Upper lobe of right lung (tissue), 1 donor: ENCODE data around the gene MIF4GD. TPM values are rescaled to one million over a fixed set of nuclear protein-coding genes. Genes with fewer than 3 reads are reported as not detected.

Experiments
- ATAC-seq: fragments of 200-7000 bp; cut with Tn5 transposase; one replicate; pipeline ENCODE4 v1.9.1; 2020; ENCODE audit warnings: mild to moderate bottlenecking, moderate library complexity
- DNase-seq: peaks from one replicate; pipeline ENCODE4 v3.0.0-alpha.2; 2020
- H3K27ac ChIP-seq: fragments of 200-600 bp; one replicate; pipeline ENCODE4 v1.8.0; 2022
- H3K27me3 ChIP-seq: fragments of 200-600 bp; one replicate; pipeline ENCODE4 v1.8.0; 2022; ENCODE audit warnings: mild to moderate bottlenecking
- H3K36me3 ChIP-seq: fragments of 200-600 bp; one replicate; pipeline ENCODE4 v1.8.0; 2022
- H3K4me1 ChIP-seq: fragments of 200-600 bp; one replicate; pipeline ENCODE4 v1.8.0; 2022
- H3K4me3 ChIP-seq: fragments of 200-600 bp; one replicate; pipeline ENCODE4 v1.8.0; 2022; ENCODE audit warnings: mild to moderate bottlenecking
- H3K9me3 ChIP-seq: fragments of 200-600 bp; one replicate; pipeline ENCODE4 v1.8.0; 2022
- intact Hi-C: fragments of 100-400 bp; cut with DNase I; formaldehyde crosslinking; loops from one replicate; pipeline ENCODE4 v1.11.0; 2022
- total RNA-seq: library from RNA; stranded (reverse); fragmentation: NEBNext Ultra II Directional; extraction: Animal tissue kit (Norgen Biotek cat#: 25700); gene quantifications from one replicate; pipeline ENCODE4 v1.2.1, GENCODE V29; 2021
- TF ChIP-seq, protein P1 (sequence below): fragments of 200-600 bp; IDR thresholded peaks from one replicate; pipeline ENCODE4 v1.8.0; 2022; ENCODE audit warnings: antibody characterized with exemption
- donor health status: DM: no; HTN: yes; CAD: no; lungs with severe emphysema.

The MIF4GD gene
- total RNA-seq, 1 donor from 2014 or later: 25.7 TPM

DNA sequence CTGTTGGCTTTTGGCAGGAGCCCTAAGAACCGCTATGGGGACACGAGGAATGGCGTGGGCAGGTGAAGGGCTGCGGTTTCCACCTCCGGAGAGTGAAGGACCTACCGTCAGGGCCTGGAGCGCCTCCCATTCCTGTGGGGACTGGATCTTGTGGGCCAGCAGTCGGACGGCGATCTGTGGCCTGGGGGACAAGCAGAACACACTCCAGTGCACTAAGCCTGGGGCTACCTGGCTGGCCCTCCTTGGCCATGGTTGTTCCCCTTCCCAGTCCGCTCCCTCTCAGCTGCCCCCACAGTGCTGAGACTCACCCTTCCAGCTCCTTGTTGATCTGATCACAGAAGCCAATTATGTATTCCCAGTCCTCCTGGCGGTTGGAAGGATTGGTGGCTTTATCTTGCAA lies 24.6 kb downstream of the MIF4GD start:
- Histone ChIP-seq H3K9me3 (no peaks in the 10 kb centered on the region), H3K27me3 (no peaks in the 10 kb centered on the region), H3K27ac (no peak overlapping the region), H3K36me3 (peaks cover 52% of the 10 kb centered on the region), H3K4me3 (no peak overlapping the region), H3K4me1 (peaks cover 13% of the 10 kb centered on the region)
- TF ChIP-seq, protein P1, sequence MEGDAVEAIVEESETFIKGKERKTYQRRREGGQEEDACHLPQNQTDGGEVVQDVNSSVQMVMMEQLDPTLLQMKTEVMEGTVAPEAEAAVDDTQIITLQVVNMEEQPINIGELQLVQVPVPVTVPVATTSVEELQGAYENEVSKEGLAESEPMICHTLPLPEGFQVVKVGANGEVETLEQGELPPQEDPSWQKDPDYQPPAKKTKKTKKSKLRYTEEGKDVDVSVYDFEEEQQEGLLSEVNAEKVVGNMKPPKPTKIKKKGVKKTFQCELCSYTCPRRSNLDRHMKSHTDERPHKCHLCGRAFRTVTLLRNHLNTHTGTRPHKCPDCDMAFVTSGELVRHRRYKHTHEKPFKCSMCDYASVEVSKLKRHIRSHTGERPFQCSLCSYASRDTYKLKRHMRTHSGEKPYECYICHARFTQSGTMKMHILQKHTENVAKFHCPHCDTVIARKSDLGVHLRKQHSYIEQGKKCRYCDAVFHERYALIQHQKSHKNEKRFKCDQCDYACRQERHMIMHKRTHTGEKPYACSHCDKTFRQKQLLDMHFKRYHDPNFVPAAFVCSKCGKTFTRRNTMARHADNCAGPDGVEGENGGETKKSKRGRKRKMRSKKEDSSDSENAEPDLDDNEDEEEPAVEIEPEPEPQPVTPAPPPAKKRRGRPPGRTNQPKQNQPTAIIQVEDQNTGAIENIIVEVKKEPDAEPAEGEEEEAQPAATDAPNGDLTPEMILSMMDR: no peak
- no peak for DNase-seq
- ATAC-seq: no peak
- intact Hi-C loops: no loop called here

DNA sequence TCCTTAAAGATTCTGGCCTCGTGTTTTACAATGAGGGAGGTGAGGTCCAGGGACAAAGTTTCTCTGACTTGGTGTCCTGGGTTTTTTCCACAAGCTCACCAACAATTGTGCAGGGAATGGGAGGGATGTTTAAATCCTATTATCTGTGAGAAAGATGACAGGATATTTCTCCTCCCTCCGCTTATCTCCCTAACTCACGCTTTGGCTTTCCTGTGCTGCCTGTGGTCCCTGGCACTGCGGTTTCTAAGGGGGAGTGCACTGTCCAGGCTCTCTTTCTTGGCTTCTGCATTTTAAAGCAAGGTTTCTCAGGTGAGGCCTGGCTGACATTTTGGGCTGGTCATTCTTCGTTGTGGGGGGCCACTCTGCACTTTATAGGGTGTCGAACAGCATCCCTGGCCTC lies 26.0 kb downstream of the MIF4GD start:
- H3K27me3 ChIP-seq: no peaks in the 10 kb centered on the region
- no peak overlapping the region for H3K4me3 ChIP-seq
- no peak overlapping the region for H3K27ac ChIP-seq
- H3K9me3 ChIP-seq: no peaks in the 10 kb centered on the region
- TF ChIP-seq, protein P1: no peak
- no peak for ATAC-seq
- H3K36me3 ChIP-seq: peaks cover 66% of the 10 kb centered on the region
- DNase-seq: no peak
- intact Hi-C loops: no loop called here
- peaks cover 7% of the 10 kb centered on the region for H3K4me1 ChIP-seq

DNA sequence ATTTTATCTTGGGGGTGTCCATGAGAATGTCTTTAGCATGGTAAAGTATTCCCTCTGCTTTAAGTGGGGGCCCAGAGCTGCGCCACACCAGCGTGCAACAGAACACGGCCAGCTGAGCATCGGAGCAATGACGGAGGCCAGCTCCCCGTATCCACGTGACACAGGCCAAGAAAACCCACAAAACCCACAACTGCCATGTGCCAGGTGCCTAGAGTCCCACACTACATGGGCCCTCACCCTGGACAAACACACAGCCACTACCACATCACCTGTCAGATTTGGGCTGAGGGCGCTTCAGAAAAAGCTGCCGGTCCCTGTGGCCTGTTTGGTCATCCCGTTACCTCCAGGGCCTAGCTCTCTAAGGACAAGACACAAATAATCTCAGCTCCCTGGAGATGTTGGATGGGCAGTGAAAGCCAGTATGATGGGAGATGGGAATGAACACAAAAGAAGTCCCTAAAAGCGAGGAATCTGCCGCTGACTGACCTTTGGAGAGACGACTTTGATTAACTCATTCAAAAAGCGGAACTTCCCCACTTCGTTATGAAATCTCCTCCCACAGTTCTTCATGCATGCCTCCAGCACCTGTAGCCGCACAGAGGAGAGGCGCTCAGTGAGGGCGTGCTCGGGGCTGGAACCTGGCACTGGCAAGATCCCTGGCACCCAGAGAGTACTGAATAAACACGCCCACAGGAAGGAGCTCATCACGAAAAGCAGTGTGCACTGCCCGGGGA lies 26.7 kb downstream of the MIF4GD start:
- no peaks in the 10 kb centered on the region for H3K4me1 ChIP-seq
- no peaks in the 10 kb centered on the region for H3K27me3 ChIP-seq
- H3K27ac ChIP-seq: no peak overlapping the region
- intact Hi-C loops: no loop called here
- DNase-seq: no peak
- no peaks in the 10 kb centered on the region for H3K9me3 ChIP-seq
- H3K36me3 ChIP-seq: peaks cover 73% of the 10 kb centered on the region
- ATAC-seq: peak; percentile 46
- no peak overlapping the region for H3K4me3 ChIP-seq
- TF ChIP-seq, protein P1: no peak

DNA sequence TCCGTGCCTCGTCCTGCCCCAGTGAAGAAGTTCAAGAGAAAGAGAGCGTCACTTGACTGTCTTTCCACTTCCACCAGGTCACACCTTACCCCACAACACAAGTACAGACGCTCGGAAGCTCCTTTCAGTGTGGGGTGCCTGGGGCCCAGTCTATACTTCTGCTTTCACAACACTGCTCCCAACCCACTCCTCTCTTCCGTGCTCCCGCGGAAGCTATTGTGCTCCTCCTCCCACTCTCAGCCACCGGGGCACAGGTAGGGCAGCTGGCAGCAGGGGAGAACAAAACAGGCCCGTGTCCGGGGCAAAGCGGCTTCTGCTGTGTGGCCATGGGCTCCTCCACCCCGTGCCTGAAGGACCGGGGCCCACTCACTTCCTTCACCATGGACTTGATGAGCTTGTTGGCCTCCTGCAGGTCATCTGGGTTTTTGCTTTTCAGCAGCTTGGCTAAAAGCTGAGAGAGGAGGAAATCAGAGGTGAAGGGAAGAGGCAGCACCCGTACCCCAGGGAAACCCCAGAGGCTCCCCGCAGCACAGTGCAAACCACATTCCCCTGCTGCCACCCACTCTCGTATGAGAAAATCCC lies 28.5 kb downstream of the MIF4GD start:
- ATAC-seq: no peak
- Histone ChIP-seq H3K4me3 (no peak overlapping the region), H3K4me1 (no peaks in the 10 kb centered on the region), H3K36me3 (peaks cover 91% of the 10 kb centered on the region), H3K9me3 (no peaks in the 10 kb centered on the region), H3K27ac (no peak overlapping the region), H3K27me3 (no peaks in the 10 kb centered on the region)
- intact Hi-C loops: no loop called here
- DNase-seq: no peak
- TF ChIP-seq, protein P1: no peak

DNA sequence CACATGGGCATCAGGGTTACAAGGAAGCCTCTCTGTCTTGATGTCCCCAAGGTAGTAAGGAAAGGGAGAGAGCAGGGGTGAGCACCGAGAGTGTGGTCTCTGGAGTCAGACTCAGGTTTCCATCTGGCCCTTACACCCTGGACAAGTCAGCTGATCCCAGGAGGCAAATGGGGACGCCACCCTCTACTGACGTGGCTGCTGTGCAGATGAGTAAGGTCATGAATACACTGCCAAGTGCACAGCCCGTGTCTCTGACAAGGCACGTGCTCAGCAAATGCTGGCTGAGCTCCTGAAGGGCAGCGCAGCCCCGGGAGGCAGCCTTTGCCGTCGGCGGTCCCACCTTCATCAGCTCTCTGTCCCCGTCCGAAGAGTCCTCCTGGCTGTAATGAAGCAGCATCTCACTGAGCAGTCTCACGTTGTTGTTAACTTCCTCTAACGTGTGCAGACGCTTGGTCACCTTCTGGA lies 29.0 kb downstream of the MIF4GD start:
- H3K27me3 ChIP-seq: no peaks in the 10 kb centered on the region
- peak overlapping the region; percentile 24 for H3K27ac ChIP-seq
- no peaks in the 10 kb centered on the region for H3K4me1 ChIP-seq
- ATAC-seq: no peak
- TF ChIP-seq, protein P1: no peak
- H3K36me3 ChIP-seq: peaks cover 96% of the 10 kb centered on the region
- intact Hi-C loops: no loop called here
- no peak for DNase-seq
- no peak overlapping the region for H3K4me3 ChIP-seq
- H3K9me3 ChIP-seq: no peaks in the 10 kb centered on the region
